Measurements from ENCODE around the gene TXNDC11.
A peak's percentile ranks its signal among the peaks of the same experiment; 100 is the strongest.

The TXNDC11 gene

DNA sequence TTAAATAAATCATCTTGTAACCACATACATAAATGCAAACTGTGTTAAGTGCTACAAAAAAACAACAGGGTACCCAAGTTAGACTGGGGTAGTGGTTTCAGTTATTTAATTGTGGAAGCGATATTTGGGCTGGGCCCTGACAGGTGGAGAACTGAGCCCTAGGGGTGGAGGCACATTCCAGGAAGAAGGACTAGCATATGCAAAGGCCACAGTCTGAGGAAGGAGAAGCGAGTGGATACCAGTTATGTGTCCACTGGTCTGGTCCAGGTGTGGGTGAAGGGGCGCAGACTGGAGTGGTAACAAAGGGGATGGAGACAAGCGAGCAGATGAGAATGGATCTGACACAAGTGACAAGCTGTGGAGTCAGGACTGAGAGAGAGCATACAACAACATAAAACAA, 22.9 kb downstream of the TXNDC11 start:
- DNase-seq = no peak

DNA sequence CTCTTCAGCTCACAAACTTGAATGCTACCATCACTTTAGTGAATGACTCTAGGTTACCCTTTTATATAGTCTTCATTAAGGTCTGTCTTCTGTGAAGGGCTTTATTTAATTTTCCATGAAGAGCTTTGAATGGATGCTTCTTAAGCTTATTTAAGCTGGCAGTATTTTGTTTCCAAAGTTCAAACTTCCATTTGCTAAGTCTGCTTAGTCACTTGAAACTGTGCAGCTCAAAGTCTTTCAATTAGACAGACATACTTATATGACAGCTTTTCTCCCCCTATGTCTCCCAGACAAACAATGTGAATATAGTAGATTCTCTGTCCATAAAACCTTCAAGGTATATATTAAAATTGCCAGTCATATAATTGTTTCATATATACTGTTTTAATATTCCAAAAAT, 23.5 kb downstream of the TXNDC11 start:
- DNase-seq = no peak

DNA sequence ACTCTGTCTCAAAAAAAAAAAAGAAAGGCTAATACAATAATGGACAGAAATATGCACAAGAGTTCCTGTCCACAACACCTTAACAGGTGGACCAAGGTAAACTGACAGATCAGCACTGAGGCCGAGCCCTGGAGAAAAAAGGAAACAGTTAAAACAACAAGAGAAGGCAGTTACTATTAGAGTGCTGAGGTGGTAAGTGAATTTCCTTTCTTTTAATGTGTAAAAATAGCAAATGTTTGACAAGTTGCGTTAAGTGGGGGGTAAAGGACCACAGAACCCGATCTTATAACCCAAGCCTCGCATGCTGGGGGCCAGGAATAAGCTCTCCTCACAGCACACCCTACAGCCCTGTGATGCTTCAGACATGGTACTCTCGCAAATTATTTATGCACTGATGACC, 24.8 kb downstream of the TXNDC11 start:
- DNase-seq = no peak

DNA sequence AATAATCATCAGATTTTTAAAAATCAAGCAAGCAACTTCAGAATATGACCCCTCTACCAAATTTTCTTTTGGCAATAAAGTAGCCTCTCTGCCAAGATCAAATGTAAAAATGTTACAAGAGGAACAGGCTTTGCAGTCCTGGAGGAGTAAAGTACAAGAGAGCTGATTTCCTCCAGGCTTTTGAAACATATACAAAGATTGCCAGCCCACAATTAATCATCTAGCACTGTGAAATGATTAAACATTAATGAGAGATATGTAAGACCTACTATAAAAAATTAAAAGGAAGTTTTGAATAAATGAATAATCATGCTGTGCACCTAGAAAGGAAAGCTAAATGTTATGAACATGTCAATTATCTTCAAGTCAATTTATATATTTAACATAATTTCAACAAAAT, 26.3 kb downstream of the TXNDC11 start:
- DNase-seq = no peak

DNA sequence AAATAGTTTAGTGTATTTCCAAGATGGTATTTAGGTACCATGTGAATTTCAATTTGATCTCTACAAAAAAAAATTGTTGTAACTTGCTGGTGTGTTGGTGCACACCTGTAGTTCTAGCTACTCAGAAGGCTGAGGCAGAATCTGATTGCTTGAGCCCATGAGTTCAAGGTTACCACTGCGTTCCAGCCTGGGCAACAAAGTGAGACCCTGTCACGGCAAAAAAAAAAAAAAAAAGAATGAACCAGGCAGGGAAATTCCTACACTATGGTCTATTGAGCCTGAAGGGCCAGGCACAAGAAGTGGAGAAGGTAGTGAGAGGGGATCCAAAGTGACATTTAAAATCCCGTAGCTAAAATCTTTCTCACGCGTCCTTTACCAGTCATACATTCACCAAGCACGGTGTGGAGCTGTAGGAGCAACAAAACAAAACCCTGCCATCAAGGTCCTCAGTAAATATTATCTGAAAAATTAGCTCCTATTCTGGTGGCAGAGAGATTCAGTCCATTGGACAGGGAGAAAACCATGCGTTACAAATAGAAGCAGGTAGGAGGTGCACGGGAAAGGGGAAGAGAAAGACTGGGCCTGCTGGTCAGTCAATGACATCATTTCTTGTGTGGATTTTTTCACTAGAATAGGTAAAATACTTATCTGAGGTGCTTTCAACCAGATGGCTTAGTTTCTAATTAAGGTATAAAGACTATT, 27.3 kb downstream of the TXNDC11 start:
- DNase-seq = no peak

DNA sequence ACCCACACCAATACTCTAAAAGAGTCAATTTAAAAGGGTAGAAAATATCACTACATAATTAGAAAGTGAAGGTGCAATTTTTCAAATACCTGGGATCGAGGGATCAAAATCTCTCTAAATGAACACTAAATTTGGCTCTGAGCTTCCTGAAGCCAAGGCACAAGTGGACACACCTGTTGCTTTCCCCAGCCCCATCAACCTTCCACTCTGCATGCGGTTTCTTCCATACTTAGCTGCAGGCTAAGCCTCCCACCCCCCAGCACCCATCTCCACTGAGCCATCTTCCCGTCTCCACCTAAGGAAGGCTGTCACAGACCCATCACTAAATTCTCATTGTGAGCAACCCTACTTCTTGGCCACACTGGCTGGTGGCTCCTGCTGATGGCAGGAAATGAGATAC, 30.5 kb downstream of the TXNDC11 start:
- no peak for DNase-seq

DNA sequence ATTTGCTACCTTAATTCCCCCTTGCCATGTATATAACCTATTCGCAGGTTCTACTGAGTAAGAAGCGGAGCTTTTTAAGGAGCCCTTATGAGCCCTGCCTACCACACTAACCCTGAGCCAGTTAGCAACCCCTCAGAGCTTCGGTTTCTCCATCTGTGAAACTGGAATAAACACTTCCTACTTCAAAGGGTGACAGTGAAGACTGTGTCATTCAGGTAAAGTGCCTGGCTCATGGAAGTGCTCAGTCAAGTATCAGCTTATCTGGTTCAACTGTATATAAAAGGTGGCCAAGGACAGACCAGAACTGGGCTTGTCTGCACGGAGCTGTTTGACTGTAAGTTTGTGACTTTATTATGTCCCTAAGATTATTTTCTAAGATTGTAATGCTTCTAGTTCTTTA, 31.0 kb downstream of the TXNDC11 start:
- no peak for DNase-seq

DNA sequence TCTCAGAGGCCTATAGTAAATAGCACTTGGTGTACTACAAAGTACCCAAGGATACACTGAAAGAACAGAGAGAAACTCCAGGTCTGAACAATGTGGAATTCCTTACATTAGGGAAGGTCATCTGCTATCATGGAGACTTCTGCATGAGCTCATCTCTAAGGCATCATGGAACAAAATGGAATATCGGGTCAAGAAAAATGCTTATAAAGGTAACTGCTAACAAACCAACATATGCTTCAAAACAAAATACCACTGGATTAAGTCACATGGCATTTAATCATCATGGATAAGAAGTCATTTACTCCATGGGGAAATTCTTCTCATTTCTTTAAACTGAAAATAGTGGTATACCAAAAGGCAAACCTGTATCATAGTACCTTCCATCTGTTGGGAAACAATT, 34.2 kb downstream of the TXNDC11 start:
- DNase-seq = no peak

DNA sequence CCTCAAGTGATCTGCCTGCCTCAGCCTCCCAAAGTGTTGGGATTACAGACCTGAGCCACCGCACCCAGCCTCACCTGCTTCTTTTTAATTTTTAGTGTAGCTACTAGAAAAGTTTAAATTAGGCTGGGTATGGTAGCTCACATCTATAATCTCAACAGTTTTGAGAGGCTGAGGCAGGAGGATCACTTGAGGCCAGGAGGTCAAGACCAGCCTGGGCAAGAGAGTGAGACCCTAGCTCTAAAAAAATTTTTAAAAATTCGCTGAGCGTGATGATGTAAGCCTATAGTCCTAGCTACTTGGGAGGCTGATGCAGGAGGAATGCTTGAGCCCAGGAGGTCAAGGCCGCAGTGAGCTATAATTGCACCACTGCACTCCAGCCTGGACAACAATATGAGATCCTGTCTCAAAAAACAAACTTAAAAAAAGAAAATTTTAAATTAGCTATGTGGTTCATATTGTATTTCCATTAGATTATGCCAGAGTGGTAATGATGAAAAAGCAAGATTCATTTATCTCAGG, 34.9 kb downstream of the TXNDC11 start:
- no peak for DNase-seq

DNA sequence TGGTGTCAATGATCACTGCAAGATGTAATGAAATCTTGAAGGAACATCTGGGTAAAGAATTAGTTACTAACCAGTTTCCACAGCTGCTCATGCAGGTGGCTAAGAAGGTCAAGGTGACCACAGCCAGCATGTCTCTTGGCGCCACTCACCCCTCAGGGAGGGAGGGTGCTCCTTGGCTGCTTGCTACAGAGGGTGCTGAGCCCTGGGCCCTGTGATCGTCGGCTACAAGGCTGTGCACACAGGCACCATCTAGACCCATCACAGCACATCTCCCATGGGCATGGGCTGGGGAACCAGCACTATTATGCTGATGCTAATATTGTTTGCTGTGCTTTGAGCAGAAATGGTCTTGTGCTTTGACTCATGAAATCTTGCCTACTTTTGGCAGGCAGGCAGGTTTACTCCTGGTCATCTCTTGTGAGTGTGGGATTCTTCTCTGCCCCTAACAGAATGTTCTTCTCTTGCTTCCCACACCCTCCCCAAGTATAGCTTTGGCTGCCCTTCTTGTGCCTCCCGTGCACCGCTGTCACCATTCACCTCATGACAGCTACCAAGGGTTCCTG, 36.4 kb downstream of the TXNDC11 start:
- DNase-seq = no peak

DNA sequence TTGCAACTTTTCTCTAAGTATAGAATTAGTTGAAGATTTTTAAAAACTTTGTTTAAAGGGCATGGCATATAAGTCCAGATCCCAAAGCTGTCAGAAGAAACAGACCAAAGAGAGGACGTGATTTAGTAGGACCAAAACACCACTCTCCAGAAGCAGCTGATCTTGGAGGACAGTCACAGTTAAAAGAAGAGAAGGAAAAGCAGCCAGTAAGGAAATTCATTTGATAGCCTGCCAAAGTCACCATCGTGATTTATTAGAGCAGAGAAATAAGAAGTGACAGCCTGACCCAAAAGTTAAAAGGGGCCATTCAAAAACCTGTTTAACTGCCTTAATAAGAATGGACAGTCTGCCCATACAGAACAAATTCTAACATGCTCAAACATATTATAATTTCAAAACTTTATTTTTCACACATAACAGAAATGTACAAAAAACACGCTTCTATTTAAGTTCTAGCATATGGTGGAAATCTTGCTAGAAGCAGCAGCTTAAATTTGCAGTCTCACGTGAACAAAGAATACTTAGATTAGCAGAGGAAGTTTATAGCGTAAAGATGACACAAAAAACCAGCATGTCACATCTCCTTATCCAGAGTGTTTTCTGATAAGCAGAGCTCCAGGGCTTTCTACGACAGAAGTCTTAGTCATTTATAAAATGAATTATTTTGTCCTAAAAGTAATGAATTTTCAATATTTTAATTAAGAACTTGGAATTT, 37.2 kb downstream of the TXNDC11 start:
- DNase-seq = no peak

DNA sequence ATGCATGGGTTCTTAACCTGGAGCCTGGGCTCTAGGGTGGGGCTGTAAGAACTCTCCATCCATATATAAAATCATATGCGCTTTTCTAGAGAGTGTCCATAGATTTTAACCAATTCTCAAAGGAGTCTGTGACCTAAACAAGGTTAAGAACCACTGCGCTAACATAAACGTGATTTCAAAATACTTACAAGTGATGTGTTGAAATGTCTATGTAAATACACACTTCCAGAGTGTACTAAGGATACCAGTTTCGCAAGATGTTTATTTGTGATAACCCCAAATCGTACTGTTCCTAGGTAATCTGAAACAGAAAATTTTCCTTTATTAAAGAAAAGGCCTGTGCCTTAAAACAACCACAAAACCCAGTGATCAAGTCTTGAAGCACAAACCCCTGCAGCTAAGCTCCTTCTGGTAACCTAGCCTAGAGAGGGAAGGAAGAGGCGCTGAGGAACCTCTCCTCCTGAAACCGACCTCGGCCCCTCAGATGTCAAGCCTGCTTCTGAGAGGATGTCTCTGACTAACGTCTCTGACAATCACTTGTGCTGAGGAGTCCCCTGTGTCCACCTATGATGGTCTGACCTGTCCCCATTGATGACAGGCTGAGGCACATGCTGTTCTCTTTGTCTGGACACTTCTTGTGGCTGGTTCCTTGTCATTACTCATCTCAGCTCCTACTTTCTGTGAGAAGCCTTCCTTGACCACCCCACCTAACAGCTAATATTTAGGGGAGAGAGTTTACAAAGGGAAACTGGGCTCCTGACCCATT, 42.2 kb downstream of the TXNDC11 start:
- DNase-seq = no peak

DNA sequence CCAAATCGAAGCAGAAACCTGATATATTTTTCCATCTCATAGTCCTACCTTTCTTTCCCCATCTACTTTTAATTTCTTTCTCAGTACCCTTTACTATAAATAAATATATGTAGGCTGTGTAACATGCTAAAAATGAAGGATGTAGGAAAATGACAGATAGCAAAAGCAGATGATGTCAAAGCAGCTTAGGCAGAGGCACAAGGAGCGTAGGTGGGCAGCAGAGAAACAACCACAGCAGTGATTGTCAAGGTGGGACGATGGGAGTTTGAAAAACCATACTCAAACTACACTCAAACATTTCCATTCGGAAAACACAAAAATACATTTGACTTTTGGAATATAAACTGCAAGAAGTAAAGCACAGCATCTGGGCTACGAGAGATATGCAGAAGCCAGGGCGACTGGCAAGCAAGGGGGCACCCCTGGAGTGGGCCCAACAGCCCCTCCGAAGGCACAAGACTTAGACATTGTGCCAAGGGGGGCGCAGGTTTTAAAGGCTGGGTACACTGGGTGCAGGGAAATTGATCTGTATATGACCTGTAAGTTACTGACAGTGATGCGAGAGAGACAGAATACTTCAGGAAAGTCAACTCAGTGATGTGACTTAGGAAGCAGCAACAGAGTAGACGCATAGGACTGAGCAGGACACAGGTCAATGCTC, 43.3 kb downstream of the TXNDC11 start:
- no peak for DNase-seq

DNA sequence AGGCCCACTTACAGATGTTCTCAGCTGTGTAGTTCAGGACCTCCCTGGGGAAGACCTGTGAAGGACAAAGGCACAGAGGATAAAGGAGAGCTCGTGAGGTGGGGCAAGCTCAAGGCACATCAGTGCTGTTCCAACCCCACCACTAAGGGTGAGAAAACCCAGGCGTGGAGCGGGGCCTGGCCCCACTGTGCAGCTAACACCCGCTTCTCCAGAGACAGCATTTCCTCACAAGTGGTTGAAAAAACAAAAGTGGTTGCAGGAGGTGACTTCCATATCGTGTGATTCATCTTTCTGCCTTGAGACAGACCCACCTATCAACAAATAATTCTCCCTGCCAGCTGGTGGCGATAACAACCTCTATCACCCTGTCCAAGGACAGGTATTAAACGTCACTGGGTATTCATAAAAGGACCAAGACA, 44.4 kb downstream of the TXNDC11 start:
- peak; percentile 57 for DNase-seq

DNA sequence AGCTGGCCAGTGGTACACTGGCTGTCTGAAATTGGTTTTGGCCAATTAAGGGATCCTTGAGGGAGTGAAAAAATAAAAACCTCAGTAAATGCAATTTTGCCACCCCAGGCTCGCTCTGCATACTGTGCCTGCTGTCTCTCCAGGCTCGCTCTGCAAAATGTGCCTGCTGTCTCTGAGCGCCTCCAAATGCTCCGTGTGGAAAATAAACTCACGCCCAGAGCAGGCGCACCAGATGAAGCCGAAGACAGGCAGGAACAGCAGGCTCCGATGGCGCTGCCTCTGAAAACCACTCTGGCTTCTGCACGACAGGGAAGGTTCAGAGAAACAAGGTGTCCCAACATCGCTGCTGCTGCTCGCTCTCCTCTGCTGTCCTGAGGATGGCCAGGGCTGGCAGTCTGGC, 45.3 kb downstream of the TXNDC11 start:
- no peak for DNase-seq

DNA sequence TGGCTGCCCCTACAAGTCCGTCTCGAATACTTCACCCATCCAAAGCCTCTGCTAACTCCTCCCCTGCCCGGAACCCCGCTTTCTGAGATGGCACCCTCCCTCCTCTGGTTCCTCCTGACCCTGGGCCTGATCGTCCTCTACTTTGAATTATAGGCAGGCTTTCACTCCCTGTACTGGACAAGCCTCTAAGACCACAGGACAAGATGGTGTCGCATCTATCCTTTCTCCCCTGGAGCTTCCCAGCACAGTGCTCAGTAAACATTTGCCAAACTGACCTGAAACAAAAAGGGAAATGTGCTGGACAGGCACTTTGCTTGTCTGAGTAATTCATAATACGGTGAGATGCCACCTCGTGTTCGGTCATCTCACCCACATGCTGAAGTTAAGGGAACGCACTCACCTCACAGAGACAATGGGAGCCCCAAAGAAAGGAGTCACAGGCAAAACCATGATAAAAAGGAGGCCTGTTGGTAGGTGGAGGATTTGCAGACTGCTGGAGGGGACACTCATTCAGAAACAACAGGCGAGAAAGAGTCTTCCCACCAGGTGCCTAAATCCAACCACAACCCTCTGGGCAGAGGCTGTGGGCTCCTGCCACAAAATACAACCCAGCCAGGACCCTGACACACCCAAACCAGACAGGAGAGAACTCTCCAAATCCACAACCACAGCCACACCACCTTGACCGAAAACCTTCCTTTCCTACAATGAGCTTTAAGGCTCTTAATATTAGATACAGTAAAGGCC, 46.2 kb downstream of the TXNDC11 start:
- DNase-seq = no peak

DNA sequence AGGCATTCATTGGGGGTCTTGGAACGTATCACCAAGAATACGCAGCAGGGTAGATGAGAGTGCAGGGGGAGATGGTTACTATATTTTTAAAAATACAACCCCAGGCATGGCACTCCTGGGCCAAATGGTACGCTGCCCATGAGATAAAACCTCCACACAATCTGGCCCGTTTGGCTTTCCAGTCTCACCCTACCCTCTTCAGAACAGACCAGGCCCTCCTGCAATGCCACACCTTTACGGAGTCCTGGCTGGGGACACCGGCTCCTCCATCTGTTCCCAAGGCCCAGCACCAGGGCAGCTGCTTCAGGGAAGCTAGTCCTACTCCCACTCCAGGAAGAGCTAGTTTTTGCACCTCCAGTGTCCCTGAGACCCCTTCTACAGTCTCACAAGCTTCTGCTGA, 50.0 kb downstream of the TXNDC11 start:
- no peak for DNase-seq

DNA sequence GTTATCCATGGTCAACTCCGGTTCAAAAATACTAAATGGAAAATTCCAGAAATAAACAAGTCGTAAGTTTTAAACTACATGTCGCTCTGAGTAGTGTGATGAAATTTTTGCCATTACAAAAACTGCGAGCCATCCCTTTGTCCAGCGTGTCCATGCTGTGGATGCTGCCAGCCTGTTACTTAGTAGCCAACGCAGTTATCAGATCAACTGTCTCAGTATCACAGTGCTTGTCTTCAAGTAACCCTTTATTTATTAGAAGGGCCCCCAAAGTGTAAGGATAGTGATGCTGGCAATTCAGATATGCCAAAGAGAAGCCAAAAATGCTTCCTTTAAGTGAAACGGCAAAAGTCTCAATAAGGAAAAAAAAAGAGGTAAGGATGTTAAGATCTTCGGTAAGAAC, 50.5 kb downstream of the TXNDC11 start:
- no peak for DNase-seq

DNA sequence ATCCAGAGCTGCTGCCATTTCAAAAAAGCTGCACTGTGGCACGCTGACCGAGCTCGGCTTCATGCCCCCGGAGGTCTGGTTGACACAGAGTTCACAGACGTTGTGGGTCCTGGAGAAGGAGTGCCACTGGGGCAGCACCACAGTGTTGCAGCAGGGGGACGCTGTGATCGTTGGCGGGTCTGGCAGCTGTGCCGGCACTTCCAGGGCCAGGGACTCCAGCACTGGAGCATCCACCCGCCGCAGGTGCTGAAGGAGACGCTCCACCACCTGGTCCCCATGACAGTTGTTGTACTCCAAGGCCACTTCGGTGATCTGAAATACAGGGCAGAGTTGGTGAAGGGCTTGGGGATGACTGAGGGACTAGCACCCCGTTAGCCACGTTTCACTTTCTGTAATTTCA, 50.9 kb downstream of the TXNDC11 start:
- no peak for DNase-seq

DNA sequence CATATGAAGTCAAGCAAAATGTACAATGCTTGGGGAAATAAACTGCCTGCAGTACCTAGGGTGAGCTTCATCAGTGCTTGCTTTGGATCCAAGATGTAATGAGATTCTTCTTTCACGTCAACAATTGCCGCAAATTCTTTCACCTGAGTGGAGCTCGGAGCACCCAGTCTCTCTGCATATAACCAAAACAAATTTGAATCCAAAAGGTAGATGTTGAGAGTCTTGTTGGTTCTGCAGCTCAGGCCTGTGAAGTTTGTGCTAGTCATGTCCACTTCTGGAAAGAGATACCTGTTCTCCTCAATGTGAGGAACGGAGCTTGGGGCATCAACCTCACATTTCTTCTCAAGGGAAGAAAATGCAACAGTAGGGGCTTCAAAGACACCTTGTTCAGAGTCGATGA, 51.4 kb downstream of the TXNDC11 start:
- DNase-seq = no peak

DNA sequence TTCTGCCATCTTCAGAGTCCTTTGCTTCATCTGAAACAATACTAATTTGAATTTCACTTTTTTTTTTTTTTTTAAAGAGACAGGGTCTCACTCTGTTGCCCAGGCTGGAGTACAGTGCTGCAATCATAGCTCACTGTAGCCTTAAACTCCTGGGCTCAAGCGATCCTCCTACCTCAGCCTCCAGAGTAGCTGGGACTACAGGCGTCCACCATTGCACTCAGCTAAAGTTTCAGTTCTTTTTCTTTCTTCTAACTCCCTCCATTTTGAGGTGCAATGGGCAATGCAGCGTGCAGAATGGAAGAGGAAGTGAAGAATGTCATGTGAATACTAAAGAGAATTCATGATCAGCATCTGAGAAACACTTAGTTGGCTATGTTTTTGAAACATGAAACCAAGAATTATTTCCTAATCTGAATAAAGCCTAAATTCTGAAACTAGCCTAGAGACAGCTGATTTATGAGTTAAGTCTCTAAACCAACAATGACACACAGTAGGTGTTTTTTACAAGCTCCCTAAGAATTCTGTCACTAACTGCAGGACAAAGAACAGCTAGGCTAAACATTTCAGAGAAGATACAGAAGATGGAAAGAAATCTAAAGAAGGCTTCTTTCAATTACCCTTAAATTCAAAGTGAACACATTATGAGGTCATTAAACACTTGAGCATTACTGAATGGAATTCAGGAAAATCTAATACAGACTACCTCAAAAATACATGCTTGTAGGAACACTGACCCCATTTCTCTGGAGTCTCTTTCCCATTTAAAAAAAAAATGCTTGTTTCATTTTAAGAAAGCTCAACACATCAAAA, 53.4 kb downstream of the TXNDC11 start:
- no peak for DNase-seq

Data from CD4-positive, alpha-beta T cell treated with Interleukin-4 for 4 hours (primary cell).